Raji (cell line): ENCODE results near the gene MYH9.

ENCODE experiments used
- POLR2A ChIP-seq: IDR thresholded peaks from 2 replicates; pipeline ENCODE4 v1.6.1; 2011; ENCODE audit warnings: low read depth, low read length, control low read depth; ENCODE audit not compliant: insufficient read depth

MYH9 gene

GRCh38 chr22:36336246-36337182 lies 51.3 kb downstream of the MYH9 start:
- TF ChIP-seq POLR2A: no peak

GRCh38 chr22:36335621-36336020 lies 52.1 kb downstream of the MYH9 start:
- TF ChIP-seq POLR2A: no peak

GRCh38 chr22:36334821-36335603 lies 52.8 kb downstream of the MYH9 start:
- TF ChIP-seq POLR2A: no peak

GRCh38 chr22:36334081-36334820 lies 53.5 kb downstream of the MYH9 start:
- TF ChIP-seq POLR2A: no peak

- TF ChIP-seq POLR2A: no peak
Measured at GRCh38 chr22:36333644-36334043, 54.1 kb downstream of the MYH9 start.

- no peak for TF ChIP-seq POLR2A
Measured at GRCh38 chr22:36332623-36333332, 55.0 kb downstream of the MYH9 start.

- TF ChIP-seq POLR2A: no peak
Measured at GRCh38 chr22:36331912-36332622, 55.7 kb downstream of the MYH9 start.

- no peak; the same call in 1 of the 2 replicates for TF ChIP-seq POLR2A
Measured at GRCh38 chr22:36331306-36331911, 56.4 kb downstream of the MYH9 start.

GRCh38 chr22:36330655-36331305 lies 57.0 kb downstream of the MYH9 start:
- TF ChIP-seq POLR2A: no peak

GRCh38 chr22:36330127-36330526 lies 57.6 kb downstream of the MYH9 start:
- TF ChIP-seq POLR2A: no peak

- TF ChIP-seq POLR2A: no peak
Measured at GRCh38 chr22:36329254-36330078, 58.3 kb downstream of the MYH9 start.

- no peak for TF ChIP-seq POLR2A
Measured at GRCh38 chr22:36328635-36329253, 59.0 kb downstream of the MYH9 start.

GRCh38 chr22:36327922-36328551 lies 59.7 kb downstream of the MYH9 start:
- no peak for TF ChIP-seq POLR2A
